ENCODE measurements around the gene PAIP2.

- TF ChIP-seq JUND (IDR thresholded peaks at IDR 0.05), result no peak
- TF ChIP-seq CTCF (IDR thresholded peaks at IDR 0.05), result no peak
- TF ChIP-seq FOXM1 (IDR thresholded peaks at IDR 0.05; ENCODE audit: low read depth), result no peak
- TF ChIP-seq POLR2AphosphoS5 (IDR thresholded peaks at IDR 0.05; ENCODE audit: low read depth, low read length), result no peak
- TF ChIP-seq REST (IDR thresholded peaks at IDR 0.05; ENCODE audit: low read depth, low read length), result no peak
- no peak for TF ChIP-seq EP300 (IDR thresholded peaks at IDR 0.05; ENCODE audit: borderline replicate concordance in 1 of 2, low read depth in 1 of 2, low read length in 1 of 2)
- TF ChIP-seq SMC3 (IDR thresholded peaks at IDR 0.05; ENCODE audit: low read depth, low read length), result no peak
- no peak for TF ChIP-seq TAF1 (IDR thresholded peaks at IDR 0.05; ENCODE audit: borderline replicate concordance, low read depth, low read length)
- TF ChIP-seq ELF1 (IDR thresholded peaks at IDR 0.05), result no peak
- TF ChIP-seq USF1 (IDR thresholded peaks at IDR 0.05; ENCODE audit: borderline replicate concordance, low read depth), result no peak
Measured at GRCh38 chr5:139381837-139382761, 40.4 kb downstream of the PAIP2 start.

Data from SK-N-SH (cell line).